ENCODE results near the gene NOP56.

The NOP56 gene
- 127 to 159 reads per million in 2 donors for total RNA-seq

- DNase-seq: peak; percentile 94
Observed at GRCh38 chr20:2651772-2652723, at the start of gene NOP56. TSS of gene NOP56 (plus strand) at chr20:2652632. CDS start at chr20:2652661, 29 bp downstream.

GRCh38 chr20:2602746-2603145, 49.7 kb upstream of the NOP56 start:
- DNase-seq: no peak

- no peak for DNase-seq
Observed at GRCh38 chr20:2603816-2604505, 48.5 kb upstream of the NOP56 start.

GRCh38 chr20:2604506-2604835, 48.0 kb upstream of the NOP56 start:
- DNase-seq: no peak

GRCh38 chr20:2606507-2607006, 45.9 kb upstream of the NOP56 start:
- DNase-seq: no peak

- no peak for DNase-seq
Observed at GRCh38 chr20:2610326-2610725, 42.1 kb upstream of the NOP56 start.

- no peak for DNase-seq
Observed at GRCh38 chr20:2610941-2611720, 41.3 kb upstream of the NOP56 start.

GRCh38 chr20:2612073-2612472, 40.4 kb upstream of the NOP56 start:
- DNase-seq: no peak

- no peak for DNase-seq
Observed at GRCh38 chr20:2616634-2617033, 35.8 kb upstream of the NOP56 start.

- no peak for DNase-seq
Observed at GRCh38 chr20:2617099-2617714, 35.2 kb upstream of the NOP56 start.

GRCh38 chr20:2618815-2619214, 33.6 kb upstream of the NOP56 start:
- no peak for DNase-seq

GRCh38 chr20:2619337-2619736, 33.1 kb upstream of the NOP56 start:
- no peak for DNase-seq

GRCh38 chr20:2619961-2620595, 32.4 kb upstream of the NOP56 start:
- DNase-seq: no peak

- DNase-seq: no peak
Observed at GRCh38 chr20:2624190-2624589, 28.2 kb upstream of the NOP56 start.

GRCh38 chr20:2625062-2625461, 27.4 kb upstream of the NOP56 start:
- DNase-seq: no peak

GRCh38 chr20:2626853-2627541, 25.4 kb upstream of the NOP56 start:
- no peak for DNase-seq

GRCh38 chr20:2631228-2631627, 21.2 kb upstream of the NOP56 start:
- DNase-seq: no peak

GRCh38 chr20:2633381-2633780, 19.1 kb upstream of the NOP56 start:
- no peak for DNase-seq

GRCh38 chr20:2637246-2637645, 15.2 kb upstream of the NOP56 start:
- DNase-seq: no peak

GRCh38 chr20:2640260-2640659, 12.2 kb upstream of the NOP56 start:
- DNase-seq: no peak

GRCh38 chr20:2640899-2641298, 11.5 kb upstream of the NOP56 start:
- DNase-seq: no peak

- no peak for DNase-seq
Observed at GRCh38 chr20:2643708-2644107, 8.7 kb upstream of the NOP56 start.
